ENCODE data around the gene HPGD.
"Not testable (repeated sequence)": the region's sequence is repeated elsewhere in the genome, so short reads cannot be mapped to it uniquely, and the experiment has no call there.

DNA sequence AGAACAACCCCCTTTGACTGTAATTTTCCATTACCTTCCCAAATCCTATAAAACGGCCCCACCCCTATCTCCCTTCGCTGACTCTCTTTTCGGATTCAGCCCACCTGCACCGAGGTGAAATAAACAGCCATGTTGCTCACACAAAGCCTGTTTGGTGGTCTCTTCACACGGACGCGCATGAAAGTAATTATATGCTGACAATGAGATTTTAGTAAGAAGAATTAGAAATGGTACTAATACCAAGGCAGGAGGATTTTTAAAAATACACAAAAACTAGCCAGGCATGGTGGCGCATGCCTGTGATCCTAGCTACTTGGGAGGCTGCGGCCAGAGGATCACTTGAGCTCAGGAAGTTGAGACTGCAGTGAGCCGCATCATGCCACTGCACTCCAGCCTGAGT lies 33.9 kb downstream of the HPGD start:
- TF ChIP-seq, protein P1, sequence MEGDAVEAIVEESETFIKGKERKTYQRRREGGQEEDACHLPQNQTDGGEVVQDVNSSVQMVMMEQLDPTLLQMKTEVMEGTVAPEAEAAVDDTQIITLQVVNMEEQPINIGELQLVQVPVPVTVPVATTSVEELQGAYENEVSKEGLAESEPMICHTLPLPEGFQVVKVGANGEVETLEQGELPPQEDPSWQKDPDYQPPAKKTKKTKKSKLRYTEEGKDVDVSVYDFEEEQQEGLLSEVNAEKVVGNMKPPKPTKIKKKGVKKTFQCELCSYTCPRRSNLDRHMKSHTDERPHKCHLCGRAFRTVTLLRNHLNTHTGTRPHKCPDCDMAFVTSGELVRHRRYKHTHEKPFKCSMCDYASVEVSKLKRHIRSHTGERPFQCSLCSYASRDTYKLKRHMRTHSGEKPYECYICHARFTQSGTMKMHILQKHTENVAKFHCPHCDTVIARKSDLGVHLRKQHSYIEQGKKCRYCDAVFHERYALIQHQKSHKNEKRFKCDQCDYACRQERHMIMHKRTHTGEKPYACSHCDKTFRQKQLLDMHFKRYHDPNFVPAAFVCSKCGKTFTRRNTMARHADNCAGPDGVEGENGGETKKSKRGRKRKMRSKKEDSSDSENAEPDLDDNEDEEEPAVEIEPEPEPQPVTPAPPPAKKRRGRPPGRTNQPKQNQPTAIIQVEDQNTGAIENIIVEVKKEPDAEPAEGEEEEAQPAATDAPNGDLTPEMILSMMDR (IDR thresholded peaks at IDR 0.05; ENCODE audit: borderline replicate concordance, extremely low read depth, low read length, poor library complexity, severe bottlenecking) = not testable (repeated sequence)
- TF ChIP-seq EZH2 (IDR thresholded peaks at IDR 0.05; ENCODE audit: borderline replicate concordance, low read depth, low read length, severe bottlenecking) = not testable (repeated sequence)
